Activated CD4-positive, alpha-beta T cell treated with anti-CD3 and anti-CD28 coated beads, Interleukin-2, amount 50 U/mL, for 1 hour (primary cell): Measurements from ENCODE around the gene GLG1.
"Not testable (repeated sequence)": the region's sequence is repeated elsewhere in the genome, so short reads cannot be mapped to it uniquely, and the experiment has no call there.

Source experiments
- DNase-seq: peaks from one replicate; pipeline ENCODE4 v3.0.0-alpha.2; 2020

GLG1 gene

DNA sequence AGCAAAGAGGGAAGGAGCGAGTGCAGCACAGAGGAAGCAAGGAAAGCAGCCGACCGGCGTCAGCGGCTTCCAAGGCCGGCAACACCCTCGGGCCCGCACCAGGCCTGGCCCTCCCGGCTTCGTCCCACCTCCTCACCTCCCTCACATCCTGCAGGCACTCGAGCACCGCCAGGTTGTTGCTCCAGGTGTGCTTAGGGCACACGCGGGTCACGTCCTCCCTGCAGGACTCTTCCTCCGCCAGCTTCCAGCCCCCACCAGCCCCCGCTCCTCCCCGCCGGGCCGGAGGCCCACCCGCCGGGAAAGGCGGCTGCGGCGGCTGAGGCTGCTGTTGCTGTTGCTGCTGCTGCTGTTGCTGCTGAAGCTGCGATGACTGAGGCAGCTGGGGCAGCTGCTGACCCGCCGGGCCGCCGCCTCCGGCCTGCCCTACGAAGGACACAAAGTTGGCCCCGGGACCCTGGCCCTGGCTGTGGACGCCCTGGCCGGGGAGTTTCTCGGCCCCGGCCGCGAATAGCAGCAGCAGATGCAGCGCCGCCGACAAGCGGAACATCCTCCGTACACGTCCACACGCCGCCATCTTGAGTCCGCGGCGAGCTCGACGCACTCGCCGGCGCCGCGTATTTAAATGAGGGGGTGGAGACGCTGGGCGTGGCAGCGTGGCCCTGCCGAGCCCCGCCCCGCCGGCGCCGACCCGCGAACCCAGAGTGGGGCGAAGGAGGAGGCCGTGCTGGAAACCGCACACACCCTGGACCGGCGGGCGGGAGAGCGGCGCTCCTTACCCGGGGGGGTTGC, at the start of gene GLG1:
TSS of gene GLG1 (minus strand) at position 594 of the 789 bp plus-strand sequence. CDS start at position 574, 20 bp downstream.
- DNase-seq = peak; percentile 90

DNA sequence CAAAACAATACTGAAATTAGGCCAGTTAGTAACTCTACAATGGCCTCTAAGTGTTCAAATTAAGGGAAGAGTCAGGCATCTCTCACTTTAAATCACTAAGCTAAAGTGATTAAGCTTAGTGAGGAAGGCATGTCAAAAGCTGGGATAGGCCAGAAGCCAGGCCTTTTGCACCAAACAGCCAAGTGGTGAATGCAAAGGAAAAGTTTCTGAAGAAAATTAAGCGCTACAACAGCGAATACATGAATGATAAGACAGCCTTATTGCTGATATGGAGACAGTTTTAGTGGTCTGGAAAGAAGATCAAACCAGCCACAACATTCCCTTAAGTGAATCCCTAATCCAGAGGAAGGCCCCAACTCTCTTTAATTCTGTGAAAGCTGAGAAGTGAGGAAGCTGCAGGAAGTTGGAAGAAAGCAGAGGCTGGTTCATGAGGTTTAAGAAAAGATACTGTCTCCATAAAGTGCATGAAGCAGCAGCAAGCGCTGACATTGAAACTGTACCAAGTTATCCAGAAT, 47.7 kb upstream of the GLG1 start:
- no peak for DNase-seq

DNA sequence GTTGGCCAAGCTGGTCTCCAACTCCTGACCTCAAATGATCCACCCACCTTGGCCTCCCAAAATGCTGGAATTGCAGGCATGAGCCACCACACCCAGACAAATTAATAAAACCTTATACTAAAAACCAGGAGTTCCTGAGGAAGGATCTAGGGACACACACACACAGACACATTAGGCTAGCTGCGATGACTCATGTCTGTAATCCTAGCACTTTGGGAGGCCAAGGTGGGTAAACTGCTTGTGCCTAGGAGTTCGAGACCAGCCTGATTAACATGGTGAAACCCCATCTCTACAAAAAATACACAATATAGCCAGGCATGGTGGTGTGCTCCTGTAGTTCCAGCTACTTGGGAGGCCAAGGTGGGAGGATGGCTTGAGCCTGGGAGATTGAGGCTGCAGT, 46.0 kb upstream of the GLG1 start:
- not testable (repeated sequence) for DNase-seq

DNA sequence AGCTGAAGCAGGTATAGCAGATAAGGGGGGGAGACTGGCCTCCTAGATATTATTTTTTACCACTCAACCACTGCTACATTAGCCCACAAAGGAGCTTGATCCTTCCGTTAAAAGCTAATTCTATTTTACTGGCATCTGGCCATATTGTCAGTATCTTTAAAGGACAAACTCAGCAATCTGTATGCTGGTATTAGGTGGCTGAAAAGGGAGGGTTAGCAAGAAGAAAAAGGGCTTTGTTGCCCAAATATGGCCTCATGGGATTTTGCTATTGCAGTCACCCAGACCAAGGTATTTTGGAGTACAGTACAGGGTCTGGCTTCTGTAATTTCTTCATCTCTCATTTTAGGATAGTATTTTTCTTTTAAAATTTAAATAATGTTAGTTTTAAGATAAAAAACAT, 45.3 kb upstream of the GLG1 start:
- DNase-seq = no peak

DNA sequence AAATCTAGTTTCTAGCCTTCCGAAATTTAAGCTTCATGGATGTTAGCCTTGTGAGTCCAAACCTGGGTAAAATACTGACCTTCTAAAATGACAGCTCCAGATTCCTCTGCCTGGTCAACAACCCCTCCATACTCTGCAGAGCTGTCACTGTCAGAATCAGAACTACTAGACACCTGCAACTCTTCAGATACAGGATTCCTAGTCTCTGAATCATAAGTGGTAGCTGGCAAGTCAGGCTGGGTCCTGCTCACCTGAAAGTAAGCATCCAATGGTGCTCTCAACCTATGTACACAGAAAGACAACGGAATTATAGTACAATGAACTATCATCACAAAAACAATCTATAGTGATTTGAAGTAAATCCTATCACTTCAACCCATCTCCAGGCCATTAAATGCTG, 44.9 kb upstream of the GLG1 start:
- no peak for DNase-seq

DNA sequence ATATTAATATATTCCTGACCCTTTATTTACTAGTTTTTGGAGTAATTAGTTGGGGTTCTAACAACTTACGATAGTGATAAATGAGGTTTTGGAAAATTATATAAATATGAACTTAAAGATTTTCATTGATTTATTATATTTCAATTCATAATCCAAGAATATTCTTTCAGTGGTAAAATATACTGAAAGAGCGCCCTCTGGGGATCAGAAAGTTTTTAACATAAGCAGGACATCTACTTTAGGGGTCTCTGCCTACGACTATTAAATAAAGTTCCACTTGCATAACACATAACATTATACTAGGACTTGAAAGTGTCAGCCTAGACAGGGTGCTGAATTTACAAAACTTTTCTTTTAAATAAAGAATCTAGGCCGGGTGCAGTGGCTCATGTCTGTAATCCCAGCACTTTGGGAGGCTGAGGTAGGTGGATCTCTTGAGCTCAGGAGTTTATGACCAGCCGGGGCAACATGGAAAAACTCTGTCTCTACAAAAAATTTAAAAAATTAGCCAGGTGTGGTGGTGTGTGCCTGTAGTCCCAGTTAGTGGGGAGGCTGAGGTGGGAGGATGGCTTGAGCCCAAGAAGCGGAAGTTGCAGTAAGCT, 44.2 kb upstream of the GLG1 start:
- DNase-seq = no peak

DNA sequence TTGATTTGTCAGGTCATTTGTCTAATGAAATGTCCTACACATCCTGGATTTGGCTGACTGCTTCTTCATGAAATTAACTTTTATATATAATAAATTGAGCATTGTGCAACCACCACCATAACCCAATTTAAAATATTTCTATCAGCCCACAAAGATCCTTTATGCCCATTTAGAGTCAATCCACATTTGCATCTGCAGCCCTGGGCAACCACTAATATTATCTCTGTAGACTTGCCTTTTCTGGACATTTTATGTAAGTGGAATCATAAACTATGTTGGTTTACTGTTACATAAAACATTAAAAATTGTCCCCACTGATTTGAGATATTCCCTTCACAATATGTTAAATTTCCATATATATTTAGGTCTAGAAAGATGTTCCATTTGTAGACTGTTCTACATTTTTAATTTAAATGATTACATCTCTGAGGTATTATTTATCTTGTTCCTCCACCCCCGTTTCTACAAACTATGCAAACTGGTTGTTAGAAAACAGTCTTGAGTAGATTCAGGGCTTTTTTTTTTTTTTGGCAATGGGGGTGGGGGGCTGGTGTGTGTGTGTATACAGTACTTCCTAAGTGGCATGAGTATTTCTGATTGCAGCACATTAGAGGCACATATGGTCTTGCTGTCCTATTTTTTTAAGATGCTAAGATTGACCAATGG, 43.1 kb upstream of the GLG1 start:
- no peak for DNase-seq

DNA sequence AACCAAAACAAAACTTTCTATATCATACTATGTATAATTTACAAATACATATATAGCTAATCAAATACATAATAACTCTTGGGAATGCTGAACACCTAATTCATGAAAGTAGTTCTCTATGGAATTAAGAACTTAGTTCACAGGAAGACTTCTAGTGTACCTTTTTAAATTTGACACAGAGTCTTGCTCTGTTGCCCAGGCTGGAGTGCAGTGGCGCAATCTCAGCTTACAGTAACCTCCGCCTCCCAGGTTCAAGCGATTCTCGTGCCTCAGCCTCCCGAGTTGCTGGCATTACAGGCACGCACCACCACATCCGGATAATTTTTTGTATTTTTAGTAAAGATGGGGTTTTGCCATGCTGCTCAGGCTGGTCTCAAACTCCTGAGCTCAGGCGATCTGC, 35.1 kb upstream of the GLG1 start:
- DNase-seq = no peak

DNA sequence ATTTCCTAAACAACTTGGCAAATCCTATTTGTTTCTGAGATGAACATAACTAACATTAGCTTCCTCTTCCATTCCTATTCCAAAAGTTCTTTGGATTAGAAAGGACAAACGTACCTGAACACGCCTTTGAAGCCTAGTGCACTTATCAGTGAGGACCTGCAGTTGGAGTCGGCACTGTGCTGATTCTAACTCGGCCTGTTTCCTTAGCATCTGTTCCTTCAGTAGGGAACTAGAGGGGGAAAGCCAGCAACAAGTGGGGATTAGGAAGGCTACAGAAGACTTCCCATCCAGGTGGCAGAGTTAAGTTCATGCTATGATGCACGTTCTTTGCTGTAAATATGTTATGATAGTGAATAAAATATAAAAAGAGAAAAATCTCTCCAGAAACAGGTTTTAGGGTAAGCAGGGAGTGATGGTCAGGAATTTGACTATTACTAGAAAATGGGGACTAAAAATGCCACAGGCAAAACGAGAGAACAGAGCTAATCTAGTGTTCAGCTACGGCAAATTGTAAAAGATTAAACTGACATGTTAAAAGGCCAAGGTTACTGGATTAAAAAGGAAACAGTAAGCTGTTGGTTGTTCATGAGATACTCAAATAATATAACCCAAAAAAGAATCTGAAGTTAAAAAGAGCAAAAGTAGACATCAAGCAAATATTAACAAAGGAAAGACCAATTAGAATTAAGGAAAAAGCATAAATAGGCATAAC, 31.0 kb upstream of the GLG1 start:
- no peak for DNase-seq

DNA sequence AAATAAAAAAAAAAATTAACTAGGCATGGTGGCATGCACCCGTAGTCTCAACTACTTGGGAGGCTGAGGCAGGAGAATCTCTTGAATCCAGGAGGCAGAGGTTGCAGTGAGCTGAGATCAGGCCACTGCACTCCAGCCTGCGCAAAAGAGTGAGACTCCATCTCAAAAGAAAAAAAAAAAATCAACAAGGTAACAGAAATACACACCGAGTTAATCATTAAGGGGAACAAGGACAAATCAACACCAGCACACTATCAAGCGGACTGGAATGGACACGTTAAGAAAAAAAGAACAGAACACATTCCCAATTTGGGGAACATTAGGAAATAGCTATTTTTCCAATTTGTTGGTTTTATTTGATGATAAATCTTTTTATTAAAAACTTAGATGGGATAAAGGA, 28.4 kb upstream of the GLG1 start:
- no peak for DNase-seq

DNA sequence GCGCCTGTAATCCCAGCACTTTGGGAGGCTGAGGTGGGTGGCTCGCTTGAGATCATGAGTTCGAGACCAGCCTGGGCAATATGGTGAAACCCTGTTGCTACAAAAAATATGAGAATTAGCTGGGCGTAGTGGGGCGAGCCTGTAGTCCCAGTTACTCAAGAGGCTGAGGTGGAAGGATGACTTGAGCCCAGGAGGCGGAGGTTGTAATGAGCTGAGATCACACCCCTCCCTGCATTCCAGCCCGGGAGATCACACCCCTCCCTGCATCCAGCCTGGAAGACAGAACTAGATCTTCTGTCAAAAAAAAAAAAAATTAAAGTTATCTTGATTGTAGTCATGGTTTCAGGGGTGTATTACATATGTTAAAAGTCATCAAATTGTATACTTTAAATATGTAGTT, 26.8 kb upstream of the GLG1 start:
- no peak for DNase-seq

DNA sequence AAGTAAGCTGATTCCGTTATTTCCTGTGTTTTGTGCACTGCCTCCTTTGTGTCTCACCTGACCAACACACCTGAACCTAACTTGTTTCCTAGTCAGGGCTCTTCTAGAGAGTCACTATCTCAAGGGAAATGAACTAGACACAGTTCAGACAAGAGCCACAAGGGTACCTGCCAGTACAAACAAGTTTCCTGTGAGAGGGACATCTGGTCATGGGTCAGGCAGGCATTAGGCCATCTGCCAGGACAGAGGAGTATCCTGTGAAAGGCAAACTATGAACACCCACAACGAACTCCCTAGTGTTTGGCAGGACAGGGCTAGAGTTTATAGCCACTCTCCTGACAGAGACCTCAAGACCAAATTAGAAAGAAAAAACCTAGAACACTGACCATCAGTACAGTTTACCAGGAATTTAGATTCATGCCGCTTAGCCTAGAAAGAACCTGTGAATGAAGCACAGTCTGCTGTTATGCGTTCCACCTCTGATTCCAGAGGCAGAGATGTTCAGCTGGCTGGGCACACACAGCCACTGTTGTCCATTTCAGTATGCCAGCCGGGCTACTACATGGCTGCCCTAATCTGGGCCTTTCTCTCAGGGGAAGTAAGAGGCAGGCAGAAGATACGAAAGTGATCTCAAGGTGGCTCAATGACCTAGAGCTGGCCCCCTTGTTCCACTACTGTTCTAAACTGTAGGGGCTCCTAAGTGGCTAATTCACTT, 20.7 kb upstream of the GLG1 start:
- DNase-seq = no peak

DNA sequence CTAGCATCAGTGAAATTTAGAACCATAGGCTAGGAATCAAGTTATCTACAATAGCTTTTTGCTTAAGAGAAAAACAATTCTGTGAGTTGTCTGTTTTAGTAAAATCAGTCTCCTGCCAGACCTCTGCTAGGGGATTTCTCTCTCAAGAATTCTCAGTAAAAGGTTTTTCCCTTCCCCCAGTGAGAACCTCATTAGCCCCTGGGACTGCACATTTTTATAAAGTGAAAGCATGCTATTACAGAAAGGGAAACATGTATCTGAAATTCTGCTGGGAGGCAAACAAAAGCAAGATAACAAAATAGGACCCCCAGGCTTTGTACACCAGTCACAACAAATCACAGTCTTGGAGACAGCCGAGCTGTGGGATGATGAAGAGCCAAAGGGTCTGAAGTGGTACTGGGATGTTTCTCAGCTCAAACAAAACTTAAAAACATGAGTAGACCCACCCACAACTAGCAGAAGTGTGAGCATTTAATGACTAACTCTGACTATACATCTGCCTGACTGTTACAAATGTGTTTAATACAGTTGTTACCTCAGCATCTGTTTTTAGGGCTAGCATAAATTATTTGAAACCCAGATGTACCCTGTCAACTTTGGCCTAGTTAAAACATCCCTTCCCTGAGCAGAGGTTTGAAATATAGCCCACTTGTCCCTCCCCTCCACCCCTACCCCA, 20.0 kb upstream of the GLG1 start:
- no peak for DNase-seq

DNA sequence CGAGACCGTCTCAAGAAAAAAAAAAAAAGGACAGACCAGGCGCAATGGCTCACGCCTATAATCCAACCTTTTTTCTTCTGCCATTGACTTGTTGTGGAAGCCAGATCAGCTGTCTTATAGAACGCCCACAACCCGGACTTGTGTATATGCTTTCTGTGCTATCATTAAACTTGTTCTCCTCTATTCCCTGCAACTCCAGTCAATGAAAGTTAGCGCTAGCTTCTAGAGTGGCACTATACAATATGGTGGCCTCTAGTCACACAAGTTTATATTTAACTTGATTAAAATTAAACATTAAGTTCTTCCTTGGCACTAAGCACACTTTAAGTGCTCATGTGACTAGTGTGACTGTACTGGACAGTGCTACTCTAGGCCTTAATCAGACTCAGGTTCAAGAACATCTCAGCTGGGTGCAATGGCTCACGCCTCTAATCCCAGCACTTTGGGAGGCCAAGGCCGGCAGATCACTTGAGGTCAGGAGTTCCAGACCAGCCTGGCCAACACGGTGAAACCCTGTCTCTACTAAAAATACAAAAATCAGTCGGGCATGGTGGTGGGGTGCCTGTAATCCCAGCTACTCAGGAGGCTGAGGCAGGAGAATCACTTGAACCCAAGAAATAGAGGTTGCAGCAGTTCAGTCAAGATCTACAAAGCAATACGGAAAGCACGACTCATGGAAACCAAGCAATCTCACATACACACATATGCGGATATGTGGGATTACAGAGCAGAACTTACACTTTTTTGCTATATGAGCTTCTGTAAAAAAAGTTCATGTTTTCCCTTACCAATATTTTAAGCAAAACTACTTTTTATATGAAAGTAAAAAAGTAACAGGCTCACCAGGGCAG, 18.8 kb upstream of the GLG1 start:
- no peak for DNase-seq

DNA sequence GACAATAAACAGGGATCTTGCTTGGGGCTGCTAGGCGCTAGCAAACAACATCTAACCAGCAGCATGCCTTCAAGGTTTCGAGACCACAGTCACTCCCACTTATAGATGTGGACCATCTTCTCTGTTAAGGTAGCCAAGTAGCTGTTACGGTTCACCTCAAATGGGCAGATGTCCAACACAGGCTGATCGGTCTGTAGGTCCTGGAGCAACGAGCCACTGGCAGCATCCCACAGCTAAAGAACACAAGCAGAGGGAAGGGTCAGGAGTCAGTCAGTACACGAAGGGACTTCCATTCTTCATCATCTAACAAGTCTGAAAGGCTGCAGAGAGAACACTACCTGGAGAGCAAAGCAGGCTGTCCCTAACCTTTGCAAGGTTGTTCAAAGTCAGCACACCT, 16.9 kb upstream of the GLG1 start:
- no peak for DNase-seq

DNA sequence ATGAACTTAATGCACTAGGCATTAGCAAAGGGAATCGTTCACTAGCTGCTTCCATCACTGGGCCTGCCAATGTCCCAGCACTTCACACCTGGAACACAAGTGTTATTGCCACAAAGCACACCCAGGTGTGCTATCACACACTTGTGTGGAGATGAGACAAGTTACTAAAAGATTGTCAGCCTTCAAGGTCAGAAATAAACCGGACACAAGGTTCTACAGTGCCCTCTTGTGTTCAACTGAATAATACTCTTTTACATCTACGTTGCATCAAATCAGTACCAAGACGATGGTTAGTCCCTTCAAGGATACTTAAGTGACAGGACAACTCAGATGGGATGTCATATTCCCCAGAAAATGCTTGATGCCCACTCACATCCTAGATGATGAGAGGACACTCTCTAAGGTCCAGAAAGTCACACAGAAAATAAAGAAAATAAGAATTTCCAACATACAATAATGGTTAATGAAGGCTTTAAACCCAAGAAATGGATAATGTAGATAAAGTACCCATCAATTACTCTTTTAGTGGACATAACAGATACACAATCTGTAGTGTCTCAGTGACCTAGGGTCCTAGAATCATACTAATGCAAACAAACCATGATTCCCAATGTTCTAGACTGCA, 16.4 kb upstream of the GLG1 start:
- DNase-seq = no peak

DNA sequence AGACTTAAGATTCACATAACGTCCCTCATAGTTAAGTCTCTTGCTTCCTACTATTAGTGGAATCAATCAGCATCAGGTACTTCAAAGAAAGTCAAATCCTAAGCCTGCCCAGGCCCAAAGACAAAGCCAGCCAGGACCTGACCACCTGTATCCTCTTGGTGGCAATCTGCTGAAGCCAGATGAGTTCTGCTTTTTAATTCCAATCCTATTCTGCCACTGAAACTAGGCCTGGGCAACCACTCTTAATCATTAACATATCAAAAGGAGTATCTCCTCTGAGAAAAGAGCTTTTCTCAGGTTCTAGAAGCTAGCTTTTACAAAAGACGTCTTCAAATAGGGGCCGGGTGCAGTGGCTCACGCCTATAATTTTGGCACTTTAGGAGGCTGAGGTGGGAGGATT, 15.1 kb upstream of the GLG1 start:
- DNase-seq = no peak

DNA sequence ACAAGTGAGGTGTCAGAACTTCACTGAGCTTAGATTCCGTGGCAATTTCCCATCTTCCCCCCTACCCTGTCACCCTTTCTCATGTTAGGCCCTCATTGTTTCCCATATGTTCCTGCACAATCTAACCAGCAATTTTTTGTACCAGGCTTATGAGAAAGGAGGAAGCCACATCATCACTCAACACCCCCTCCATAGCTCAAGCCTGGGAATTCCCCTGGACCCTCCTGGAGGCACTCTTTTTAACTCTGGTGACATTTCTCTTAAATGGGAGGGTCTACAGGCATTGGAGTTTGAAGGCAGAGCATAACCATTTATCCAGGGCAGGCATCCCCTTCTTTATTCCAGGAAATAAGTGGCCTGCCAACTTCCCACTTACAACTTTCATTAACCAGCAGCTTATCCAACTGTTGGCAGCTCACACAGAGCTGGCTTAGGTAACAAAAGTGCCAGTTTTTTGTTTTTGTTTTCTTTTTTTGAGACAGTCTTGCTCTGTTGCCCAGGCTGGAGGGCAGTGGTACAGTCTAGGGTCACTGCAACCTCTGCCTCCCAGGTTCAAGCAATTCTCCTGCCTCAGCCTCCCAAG, 10.4 kb upstream of the GLG1 start:
- DNase-seq = no peak

DNA sequence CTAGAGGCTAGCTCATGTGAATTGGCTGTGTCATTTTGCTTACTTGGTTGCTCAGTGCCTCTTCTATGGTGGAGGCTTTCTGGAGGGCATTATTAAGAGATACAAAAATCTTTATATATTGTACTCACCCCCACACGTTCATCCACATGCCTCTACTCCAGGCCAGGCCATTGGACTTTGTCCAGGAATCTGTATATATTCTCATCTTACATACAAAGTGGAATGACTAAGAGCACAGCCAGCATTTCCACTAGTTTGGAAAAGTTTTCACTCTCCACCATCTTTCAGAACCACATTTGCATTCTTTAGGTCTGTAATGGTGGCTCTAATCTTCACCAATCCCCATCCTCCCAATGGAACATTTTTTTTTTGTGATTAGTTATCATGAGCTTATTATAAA, 4.8 kb upstream of the GLG1 start:
- no peak for DNase-seq

DNA sequence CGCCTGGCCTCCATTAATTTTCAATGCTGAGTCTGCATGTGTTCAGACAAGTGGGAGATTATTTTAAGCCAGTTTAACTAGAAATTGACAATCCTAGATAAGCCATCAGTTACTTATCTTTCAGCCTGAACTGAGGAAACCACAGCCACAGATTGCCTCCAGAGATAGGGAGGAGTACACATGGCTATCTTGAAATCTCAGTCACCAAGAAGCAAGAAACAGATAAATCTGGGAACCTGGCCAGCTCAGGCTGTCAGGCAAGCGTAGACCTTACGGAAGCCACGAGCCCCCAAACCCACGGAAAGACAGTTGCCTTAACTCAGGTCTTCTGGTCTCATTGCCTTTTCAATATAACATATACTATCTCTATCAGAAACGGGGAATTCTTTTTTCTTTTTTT, 2.0 kb upstream of the GLG1 start:
- DNase-seq = peak; percentile 54
